Upper lobe of right lung (tissue), 1 donor: ENCODE data around the gene CEMIP2. TPM values are rescaled to one million over a fixed set of nuclear protein-coding genes. Genes with fewer than 3 reads are reported as not detected.

Source experiments
- ATAC-seq: fragments of 200-7000 bp; cut with Tn5 transposase; one replicate; pipeline ENCODE4 v1.9.1; 2020; ENCODE audit warnings: mild to moderate bottlenecking, moderate library complexity
- DNase-seq: peaks from one replicate; pipeline ENCODE4 v3.0.0-alpha.2; 2020
- H3K27ac ChIP-seq: fragments of 200-600 bp; one replicate; pipeline ENCODE4 v1.8.0; 2022
- H3K27me3 ChIP-seq: fragments of 200-600 bp; one replicate; pipeline ENCODE4 v1.8.0; 2022; ENCODE audit warnings: mild to moderate bottlenecking
- H3K36me3 ChIP-seq: fragments of 200-600 bp; one replicate; pipeline ENCODE4 v1.8.0; 2022
- H3K4me1 ChIP-seq: fragments of 200-600 bp; one replicate; pipeline ENCODE4 v1.8.0; 2022
- H3K4me3 ChIP-seq: fragments of 200-600 bp; one replicate; pipeline ENCODE4 v1.8.0; 2022; ENCODE audit warnings: mild to moderate bottlenecking
- H3K9me3 ChIP-seq: fragments of 200-600 bp; one replicate; pipeline ENCODE4 v1.8.0; 2022
- CTCF ChIP-seq: fragments of 200-600 bp; IDR thresholded peaks from one replicate; pipeline ENCODE4 v1.8.0; 2022; ENCODE audit warnings: antibody characterized with exemption
- intact Hi-C: fragments of 100-400 bp; cut with DNase I; formaldehyde crosslinking; loops from one replicate; pipeline ENCODE4 v1.11.0; 2022
- total RNA-seq: library from RNA; stranded (reverse); fragmentation: NEBNext Ultra II Directional; extraction: Animal tissue kit (Norgen Biotek cat#: 25700); gene quantifications from one replicate; pipeline ENCODE4 v1.2.1, GENCODE V29; 2021
- donor health status: DM: no; HTN: yes; CAD: no; lungs with severe emphysema.

The CEMIP2 gene
- total RNA-seq, 1 donor from 2014 or later = 219 TPM

DNA sequence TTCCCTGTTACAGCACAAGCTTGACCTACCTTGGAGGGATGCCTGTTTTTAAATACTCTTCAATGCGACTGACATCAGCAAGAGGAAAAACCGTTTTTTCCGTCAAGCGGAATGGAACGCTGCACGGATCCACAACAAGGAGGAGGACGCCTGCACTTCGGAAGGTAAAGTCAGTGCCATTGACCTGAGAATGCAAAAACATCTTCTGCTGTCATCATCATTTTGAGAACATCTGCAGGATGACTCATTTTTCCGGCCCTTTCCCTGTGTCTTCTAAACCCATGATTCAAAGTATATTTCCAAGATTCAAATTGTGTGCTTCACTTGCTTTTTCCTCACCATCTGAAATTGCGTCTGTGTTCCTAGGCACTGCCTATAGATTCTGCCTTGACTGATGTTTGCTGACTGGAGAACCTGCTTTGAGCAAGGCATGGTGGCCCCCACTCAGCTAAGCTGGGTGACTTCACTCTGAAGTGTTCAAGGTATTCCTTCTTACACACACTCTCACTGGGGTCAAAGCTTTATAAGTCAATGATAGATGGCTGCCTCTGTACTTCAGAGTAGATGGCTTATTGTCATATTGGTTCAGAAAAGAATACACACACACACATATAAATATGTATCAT is 78.1 kb downstream of the CEMIP2 start:
- no peak for ATAC-seq
- no peak for TF ChIP-seq CTCF
- Histone ChIP-seq H3K9me3 (no peaks in the 10 kb centered on the region), H3K4me3 (no peak overlapping the region), H3K27ac (no peak overlapping the region), H3K36me3 (peaks cover 83% of the 10 kb centered on the region), H3K27me3 (no peaks in the 10 kb centered on the region), H3K4me1 (no peaks in the 10 kb centered on the region)
- intact Hi-C loops = loop anchor here (10.0 kb wide), 1 partner anchor 85 kb away; no protein-coding TSS in a partner anchor
- no peak for DNase-seq

DNA sequence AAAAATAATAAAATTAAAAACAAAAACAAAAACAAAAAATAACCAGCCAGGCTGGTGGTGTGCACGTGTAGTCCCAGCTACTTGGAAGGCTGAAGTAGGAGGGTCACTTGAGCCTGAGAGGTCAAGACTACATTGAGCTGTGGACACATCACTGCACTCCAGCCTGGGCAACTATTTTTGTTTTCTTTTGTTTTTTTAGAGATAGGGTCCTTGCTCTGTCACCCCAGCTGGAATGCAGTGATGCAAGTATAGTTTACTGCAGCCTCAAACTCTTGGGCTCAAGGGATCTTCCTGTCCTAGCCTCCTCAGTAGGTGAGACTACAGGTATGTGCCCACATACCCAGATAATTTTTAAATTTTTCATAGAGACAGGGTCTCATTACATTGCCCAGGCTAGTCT is 80.6 kb downstream of the CEMIP2 start:
- Histone ChIP-seq H3K36me3 (peaks cover 73% of the 10 kb centered on the region), H3K27ac (peak overlapping the region; percentile 24), H3K4me3 (no peak overlapping the region), H3K27me3 (no peaks in the 10 kb centered on the region), H3K9me3 (no peaks in the 10 kb centered on the region), H3K4me1 (peaks cover 12% of the 10 kb centered on the region)
- no peak for DNase-seq
- TF ChIP-seq CTCF = no peak
- intact Hi-C loops = no loop called here
- no peak for ATAC-seq

DNA sequence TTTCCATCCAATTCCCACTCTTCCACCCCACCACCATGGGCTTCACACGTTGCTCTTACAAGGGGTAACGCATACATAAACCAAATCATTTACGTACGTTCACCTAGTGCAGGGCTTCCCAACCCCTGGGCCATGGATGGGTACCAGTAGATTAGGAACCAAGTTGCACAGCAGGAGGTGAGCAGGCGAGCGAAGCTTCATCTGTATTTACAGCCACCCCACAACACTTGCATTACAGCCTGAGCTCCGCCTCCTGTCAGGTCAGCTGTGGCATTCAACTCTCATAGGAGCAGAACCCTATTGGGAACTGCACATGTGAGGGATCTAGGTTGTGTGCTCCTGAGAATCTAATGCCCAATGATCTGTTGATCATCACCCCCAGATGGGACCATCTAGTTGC is 82.3 kb downstream of the CEMIP2 start:
- intact Hi-C loops = no loop called here
- TF ChIP-seq CTCF = no peak
- H3K27ac ChIP-seq = peak overlapping the region; percentile 28
- H3K36me3 ChIP-seq = peaks cover 63% of the 10 kb centered on the region
- ATAC-seq (no peak), DNase-seq (no peak)
- no peaks in the 10 kb centered on the region for H3K27me3 ChIP-seq
- no peak overlapping the region for H3K4me3 ChIP-seq
- peaks cover 20% of the 10 kb centered on the region for H3K4me1 ChIP-seq
- no peaks in the 10 kb centered on the region for H3K9me3 ChIP-seq

- ATAC-seq (peak; percentile 47), DNase-seq (no peak)
- peaks cover 57% of the 10 kb centered on the region for H3K36me3 ChIP-seq
- no peaks in the 10 kb centered on the region for H3K9me3 ChIP-seq
- TF ChIP-seq CTCF = no peak
- no peak overlapping the region for H3K27ac ChIP-seq
- no peaks in the 10 kb centered on the region for H3K27me3 ChIP-seq
- H3K4me3 ChIP-seq = no peak overlapping the region
- intact Hi-C loops = no loop called here
- H3K4me1 ChIP-seq = peaks cover 26% of the 10 kb centered on the region
Measured at GRCh38 chr9:71685394-71685793, 82.9 kb downstream of the CEMIP2 start.

- no peaks in the 10 kb centered on the region for H3K27me3 ChIP-seq
- H3K4me3 ChIP-seq = no peak overlapping the region
- no peaks in the 10 kb centered on the region for H3K9me3 ChIP-seq
- peak overlapping the region; percentile 15 for H3K27ac ChIP-seq
- H3K36me3 ChIP-seq = peaks cover 48% of the 10 kb centered on the region
- no peak for TF ChIP-seq CTCF
- ATAC-seq = no peak
- no peak for DNase-seq
- intact Hi-C loops = no loop called here
- H3K4me1 ChIP-seq = peaks cover 32% of the 10 kb centered on the region
Measured at GRCh38 chr9:71684566-71684965, 83.7 kb downstream of the CEMIP2 start.
